Ectodermal cell (in vitro differentiated cells): ENCODE results near the gene NCS1.
A peak's percentile ranks its signal among the peaks of the same experiment; 100 is the strongest.

ENCODE experiments used
- H3K27ac ChIP-seq: 2 replicates; pipeline ENCODE4 v1.7.0; 2013; ENCODE audit warnings: mild to moderate bottlenecking, low read depth, low read length; ENCODE audit not compliant: insufficient read depth, poor library complexity, severe bottlenecking
- H3K27me3 ChIP-seq: 2 replicates; pipeline ENCODE4 v1.7.0; 2013; ENCODE audit warnings: mild to moderate bottlenecking, low read length; ENCODE audit not compliant: insufficient read depth, control insufficient read depth, poor library complexity, severe bottlenecking
- H3K36me3 ChIP-seq: one replicate; pipeline ENCODE4 v1.7.0; 2013; ENCODE audit warnings: low read length; ENCODE audit not compliant: control insufficient read depth, insufficient read depth
- H3K4me1 ChIP-seq: one replicate; pipeline ENCODE4 v1.7.0; 2013; ENCODE audit warnings: low read length; ENCODE audit not compliant: control insufficient read depth, insufficient read depth
- H3K4me3 ChIP-seq: 2 replicates; pipeline ENCODE4 v1.7.0; 2013; ENCODE audit warnings: low read depth, low read length, control low read depth; ENCODE audit not compliant: insufficient read depth
- H3K9me3 ChIP-seq: 2 replicates; pipeline ENCODE4 v1.7.0; 2013; ENCODE audit warnings: mild to moderate bottlenecking, low read length, moderate library complexity; ENCODE audit not compliant: control insufficient read depth
- WGBS, 2 experiments: methylation state at CpG; one replicate each; pipeline ENCODE4 v1.1.7; 2013; ENCODE audit warnings: missing lambda C conversion rate in 2 of 2; 5-methylcytosine and 5-hydroxymethylcytosine counted together

The NCS1 gene

DNA sequence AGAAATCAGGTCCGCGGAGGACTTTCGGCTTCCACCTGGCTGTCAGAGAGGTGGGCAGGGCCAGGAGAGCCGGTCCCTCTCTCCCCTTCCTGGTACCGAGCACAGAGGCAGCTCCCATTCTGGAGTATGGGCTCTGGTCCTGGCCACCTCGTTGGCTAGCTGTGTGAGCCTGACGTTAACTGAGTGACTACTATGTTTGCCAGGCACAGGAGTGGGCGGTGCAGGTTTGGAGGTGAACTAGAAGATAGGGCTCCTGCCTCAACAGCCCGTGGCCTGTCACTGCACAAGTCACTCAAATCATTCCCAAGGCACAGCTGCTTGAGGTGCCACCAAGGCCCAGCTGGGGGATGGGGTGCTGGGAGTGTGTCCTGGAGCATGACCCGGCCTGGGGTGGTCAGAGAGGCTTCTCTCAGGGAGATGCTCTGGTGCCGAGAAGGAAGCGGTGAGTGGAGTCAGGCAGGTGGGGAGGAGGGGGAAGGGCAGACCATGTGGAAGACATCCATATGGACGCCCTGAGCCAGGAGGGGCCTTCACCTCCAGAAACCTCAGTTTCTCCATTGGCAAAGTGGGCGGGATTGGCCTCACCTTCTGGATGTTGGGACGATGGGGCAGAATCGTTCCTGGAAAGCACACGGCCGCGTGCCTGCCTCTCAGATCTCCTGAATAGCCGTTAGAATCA is 39.5 kb downstream of the NCS1 start:
- Histone ChIP-seq H3K4me3 (no peak overlapping the region), H3K9me3 (no peaks in the 10 kb centered on the region), H3K4me1 (peaks cover 12% of the 10 kb centered on the region), H3K36me3 (no peaks in the 10 kb centered on the region), H3K27ac (no peak overlapping the region), H3K27me3 (no peaks in the 10 kb centered on the region)
- WGBS, 2 experiments = 93 to 94% methylated on average over 20 of the region's 20 CpGs

- Histone ChIP-seq H3K36me3 (no peaks in the 10 kb centered on the region), H3K4me1 (peaks cover 12% of the 10 kb centered on the region), H3K4me3 (no peak overlapping the region), H3K27ac (no peak overlapping the region), H3K9me3 (no peaks in the 10 kb centered on the region), H3K27me3 (no peaks in the 10 kb centered on the region)
- 86 to 87% methylated on average over 17 of the region's 17 CpGs for WGBS, 2 experiments
Measured at GRCh38 chr9:130212543-130213297, 40.5 kb downstream of the NCS1 start.

- 59 to 63% methylated on average over 19 of the region's 19 CpGs for WGBS, 2 experiments
- Histone ChIP-seq H3K4me1 (peaks cover 12% of the 10 kb centered on the region), H3K4me3 (no peak overlapping the region), H3K9me3 (no peaks in the 10 kb centered on the region), H3K36me3 (no peaks in the 10 kb centered on the region), H3K27ac (peak overlapping the region; percentile 69), H3K27me3 (no peaks in the 10 kb centered on the region)
Measured at GRCh38 chr9:130213911-130214761, 41.9 kb downstream of the NCS1 start.

GRCh38 chr9:130214776-130215340 is 42.7 kb downstream of the NCS1 start:
- H3K36me3 ChIP-seq = no peaks in the 10 kb centered on the region
- H3K4me3 ChIP-seq = no peak overlapping the region
- no peaks in the 10 kb centered on the region for H3K27me3 ChIP-seq
- H3K4me1 ChIP-seq = peaks cover 15% of the 10 kb centered on the region
- no peaks in the 10 kb centered on the region for H3K9me3 ChIP-seq
- no peak overlapping the region for H3K27ac ChIP-seq
- WGBS, 2 experiments = 83 to 90% methylated on average over 3 of the region's 3 CpGs

DNA sequence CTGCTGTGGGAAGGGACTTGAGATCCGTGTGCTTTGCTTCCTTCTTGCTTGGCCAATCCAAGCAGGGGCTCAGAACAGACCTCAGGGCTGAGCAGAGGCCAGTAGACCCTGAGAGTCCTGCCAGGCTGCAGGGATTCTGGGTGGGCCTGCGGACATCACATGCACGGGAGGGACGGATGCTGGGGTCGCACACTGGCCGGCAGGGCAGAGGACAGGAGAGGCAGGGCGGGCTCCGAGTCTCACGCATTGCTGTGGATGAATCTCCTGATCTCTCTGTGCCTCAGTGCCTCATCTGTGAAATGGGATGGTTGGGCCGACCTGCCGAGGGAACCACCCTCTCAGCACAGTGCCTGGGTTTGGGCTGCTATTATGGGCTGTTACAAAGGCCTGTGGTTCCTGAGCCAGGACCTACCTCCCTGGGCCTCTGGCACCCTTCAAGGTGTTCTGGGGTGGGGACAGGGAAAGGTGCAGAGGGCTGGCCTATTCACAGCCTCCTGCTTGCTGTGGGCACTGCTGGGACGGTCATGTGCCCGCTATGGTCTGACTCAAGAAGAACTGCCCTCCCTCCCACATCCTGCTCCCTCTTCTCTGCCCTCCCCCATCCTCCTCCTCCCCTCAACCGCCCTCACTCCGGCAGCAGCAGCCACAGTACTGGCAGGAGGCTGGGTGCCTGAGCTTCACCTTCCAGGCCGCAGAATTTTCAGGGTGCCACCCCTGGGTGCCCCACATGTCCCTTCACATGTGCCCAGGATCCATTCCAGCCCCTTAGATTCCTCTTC is 43.3 kb downstream of the NCS1 start:
- peaks cover 15% of the 10 kb centered on the region for H3K4me1 ChIP-seq
- no peaks in the 10 kb centered on the region for H3K36me3 ChIP-seq
- no peak overlapping the region for H3K4me3 ChIP-seq
- 90 to 91% methylated on average over 16 of the region's 16 CpGs for WGBS, 2 experiments
- no peak overlapping the region for H3K27ac ChIP-seq
- H3K9me3 ChIP-seq = no peaks in the 10 kb centered on the region
- H3K27me3 ChIP-seq = no peaks in the 10 kb centered on the region

GRCh38 chr9:130217838-130218237 is 45.6 kb downstream of the NCS1 start:
- Histone ChIP-seq H3K27me3 (no peaks in the 10 kb centered on the region), H3K27ac (no peak overlapping the region), H3K4me1 (peaks cover 15% of the 10 kb centered on the region), H3K9me3 (no peaks in the 10 kb centered on the region), H3K4me3 (no peak overlapping the region), H3K36me3 (no peaks in the 10 kb centered on the region)
- 94 to 95% methylated on average over 10 of the region's 10 CpGs for WGBS, 2 experiments

GRCh38 chr9:130219661-130220096 is 47.5 kb downstream of the NCS1 start:
- no peak overlapping the region for H3K27ac ChIP-seq
- peaks cover 5% of the 10 kb centered on the region for H3K4me1 ChIP-seq
- no peaks in the 10 kb centered on the region for H3K27me3 ChIP-seq
- H3K36me3 ChIP-seq = no peaks in the 10 kb centered on the region
- 89 to 91% methylated on average over 16 of the region's 16 CpGs for WGBS, 2 experiments
- H3K4me3 ChIP-seq = no peak overlapping the region
- H3K9me3 ChIP-seq = no peaks in the 10 kb centered on the region

- H3K4me1 ChIP-seq = peaks cover 3% of the 10 kb centered on the region
- no peaks in the 10 kb centered on the region for H3K9me3 ChIP-seq
- no peak overlapping the region for H3K4me3 ChIP-seq
- no peaks in the 10 kb centered on the region for H3K36me3 ChIP-seq
- peak overlapping the region; percentile 47 for H3K27ac ChIP-seq
- no peaks in the 10 kb centered on the region for H3K27me3 ChIP-seq
- 43 to 49% methylated on average over 8 of the region's 9 CpGs for WGBS, 2 experiments
Measured at GRCh38 chr9:130220352-130220751, 48.1 kb downstream of the NCS1 start.

DNA sequence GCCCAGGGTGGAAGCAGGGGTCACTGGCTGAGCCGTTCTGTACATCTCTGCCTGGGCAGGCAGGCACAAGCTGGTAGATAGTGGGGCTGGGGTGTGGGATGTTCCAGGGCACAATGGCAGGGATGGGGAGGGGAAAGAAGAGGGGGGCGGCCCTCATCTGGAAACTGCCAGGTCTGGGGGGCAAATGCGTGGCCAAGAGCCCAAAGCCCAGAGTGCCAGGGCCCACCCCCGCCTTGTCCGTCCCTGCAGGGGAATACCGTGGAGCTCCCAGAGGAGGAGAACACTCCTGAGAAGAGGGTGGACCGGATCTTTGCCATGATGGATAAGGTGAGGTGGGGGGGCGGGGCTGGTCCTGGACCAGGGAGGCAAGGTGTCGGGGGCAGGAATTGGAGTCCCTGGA is 50.6 kb downstream of the NCS1 start:
- WGBS, 2 experiments = 94% methylated on average over 9 of the region's 9 CpGs
- Histone ChIP-seq H3K9me3 (no peaks in the 10 kb centered on the region), H3K4me1 (peaks cover 3% of the 10 kb centered on the region), H3K4me3 (no peak overlapping the region), H3K27me3 (no peaks in the 10 kb centered on the region), H3K27ac (no peak overlapping the region), H3K36me3 (peaks cover 10% of the 10 kb centered on the region)
